H9 (cell line): ENCODE results near the gene SH3RF3. TPM values are rescaled to one million over a fixed set of nuclear protein-coding genes. Genes with fewer than 3 reads are reported as not detected.

Experiments used
- DNase-seq: peaks from one replicate; pipeline ENCODE4 v3.0.0-alpha.2; 2017
- H2AFZ ChIP-seq: one replicate; pipeline ENCODE4 v1.6.1; 2013; ENCODE audit warnings: mild to moderate bottlenecking, low read length, control low read depth, moderate library complexity
- H2AK5ac ChIP-seq: 2 replicates; pipeline ENCODE4 v1.6.1; 2013; ENCODE audit warnings: low read length, control low read depth, mixed read lengths; ENCODE audit not compliant: insufficient read length
- H2BK120ac ChIP-seq: one replicate; pipeline ENCODE4 v1.6.1; 2013; ENCODE audit warnings: low read depth, mild to moderate bottlenecking, low read length, control low read depth, inconsistent platforms; ENCODE audit not compliant: poor library complexity, severe bottlenecking
- H2BK12ac ChIP-seq: 2 replicates; pipeline ENCODE4 v1.6.1; 2013; ENCODE audit warnings: low read length, control low read depth, mixed read lengths, low read depth; ENCODE audit not compliant: insufficient read length
- H2BK15ac ChIP-seq: 2 replicates; pipeline ENCODE4 v1.6.1; 2013; ENCODE audit warnings: low read depth, low read length, control low read depth
- H2BK20ac ChIP-seq: one replicate; pipeline ENCODE4 v1.6.1; 2013; ENCODE audit warnings: low read depth, mild to moderate bottlenecking, low read length, control low read depth, inconsistent platforms; ENCODE audit not compliant: poor library complexity, severe bottlenecking
- H2BK5ac ChIP-seq: 2 replicates; pipeline ENCODE4 v1.6.1; 2013; ENCODE audit warnings: low read length, control low read depth, mixed read lengths; ENCODE audit not compliant: insufficient read length
- H3K14ac ChIP-seq: 2 replicates; pipeline ENCODE4 v1.6.1; 2013; ENCODE audit warnings: low read length, control low read depth; ENCODE audit not compliant: insufficient read depth
- H3K18ac ChIP-seq: 2 replicates; pipeline ENCODE4 v1.6.1; 2013; ENCODE audit warnings: low read depth, mild to moderate bottlenecking, mixed read lengths, low read length, control low read depth; ENCODE audit not compliant: insufficient read length
- H3K23ac ChIP-seq: 2 replicates; pipeline ENCODE4 v1.6.1; 2013; ENCODE audit warnings: low read length, control low read depth, mixed read lengths, low read depth; ENCODE audit not compliant: insufficient read length
- H3K23me2 ChIP-seq: 2 replicates; pipeline ENCODE4 v1.6.1; 2013; ENCODE audit warnings: low read depth, mild to moderate bottlenecking, mixed read lengths, low read length, control low read depth; ENCODE audit not compliant: insufficient read length, poor library complexity, severe bottlenecking
- H3K27ac ChIP-seq: 2 replicates; pipeline ENCODE4 v1.5.1; 2013; ENCODE audit warnings: low read length, control low read depth, mixed read lengths, low read depth; ENCODE audit not compliant: insufficient read length
- H3K27me3 ChIP-seq: 2 replicates; pipeline ENCODE4 v1.6.1; 2013; ENCODE audit warnings: low read length, control low read depth, inconsistent platforms; ENCODE audit not compliant: insufficient read depth
- H3K4ac ChIP-seq: 2 replicates; pipeline ENCODE4 v1.6.1; 2013; ENCODE audit warnings: low read depth, mild to moderate bottlenecking, control low read depth, inconsistent platforms, low read length, moderate library complexity
- H3K4me1 ChIP-seq: 2 replicates; pipeline ENCODE4 v1.6.1; 2013; ENCODE audit warnings: low read length, control low read depth, inconsistent platforms; ENCODE audit not compliant: insufficient read depth
- H3K4me2 ChIP-seq: 2 replicates; pipeline ENCODE4 v1.6.1; 2013; ENCODE audit warnings: low read length, control low read depth, mixed read lengths; ENCODE audit not compliant: insufficient read length, insufficient read depth
- H3K56ac ChIP-seq: 2 replicates; pipeline ENCODE4 v1.6.1; 2013; ENCODE audit warnings: low read depth, mild to moderate bottlenecking, mixed read lengths, low read length, control low read depth; ENCODE audit not compliant: insufficient read length
- H3K79me1 ChIP-seq: 2 replicates; pipeline ENCODE4 v1.6.1; 2013; ENCODE audit warnings: low read depth, mild to moderate bottlenecking, moderate library complexity, low read length, control low read depth, inconsistent platforms; ENCODE audit not compliant: insufficient read depth, poor library complexity, severe bottlenecking
- H3K79me2 ChIP-seq: 2 replicates; pipeline ENCODE4 v1.6.1; 2013; ENCODE audit warnings: low read length, control low read depth, inconsistent platforms; ENCODE audit not compliant: insufficient read depth
- H3K9ac ChIP-seq: 2 replicates; pipeline ENCODE4 v1.6.1; 2013; ENCODE audit warnings: low read length, control low read depth, mixed read lengths; ENCODE audit not compliant: insufficient read length; ENCODE audit errors: extremely low read depth
- H3K9me3 ChIP-seq: one replicate; pipeline ENCODE4 v1.6.1; 2013; ENCODE audit warnings: low read depth, low read length, inconsistent platforms; ENCODE audit not compliant: control insufficient read depth
- H3T11ph ChIP-seq: one replicate; pipeline ENCODE4 v1.6.1; 2013; ENCODE audit warnings: mild to moderate bottlenecking, low read length, control low read depth, inconsistent platforms
- H4K20me1 ChIP-seq: one replicate; pipeline ENCODE4 v1.6.1; 2013; ENCODE audit not compliant: control insufficient read depth, insufficient read length, insufficient read depth
- H4K5ac ChIP-seq: 2 replicates; pipeline ENCODE4 v1.6.1; 2013; ENCODE audit warnings: low read depth, mild to moderate bottlenecking, mixed read lengths, low read length, control low read depth; ENCODE audit not compliant: insufficient read length
- H4K8ac ChIP-seq: replicated peaks from 2 replicates; pipeline ENCODE4 v1.6.1; 2013; ENCODE audit warnings: low read length, control low read depth, mixed read lengths, low read depth; ENCODE audit not compliant: insufficient read length
- H4K91ac ChIP-seq: 2 replicates; pipeline ENCODE4 v1.6.1; 2013; ENCODE audit warnings: low read depth, mild to moderate bottlenecking, moderate library complexity, mixed read lengths, low read length, control low read depth; ENCODE audit not compliant: insufficient read length
- H3K27ac Mint-ChIP-seq, 3 experiments: 2 replicates in 2 of 3; 3 replicates in 1 of 3; pipeline ENCODE4 v1.8.0; 2020 to 2021; ENCODE audit warnings: mixed read lengths in 3 of 3, mild to moderate bottlenecking in 1 of 3, moderate library complexity in 1 of 3
- H3K27me3 Mint-ChIP-seq: 2 replicates; pipeline ENCODE4 v1.8.0; 2021; ENCODE audit warnings: low read depth, mild to moderate bottlenecking, moderate library complexity, mixed read lengths
- H3K36me3 Mint-ChIP-seq, 3 experiments: 2 replicates in 2 of 3; 3 replicates in 1 of 3; pipeline ENCODE4 v1.8.0; 2020 to 2021; ENCODE audit warnings: low read depth in 3 of 3, mixed read lengths in 3 of 3; ENCODE audit not compliant: insufficient read depth in 1 of 3
- H3K4me1 Mint-ChIP-seq, 2 experiments: 2 replicates each; pipeline ENCODE4 v1.8.0; 2020; ENCODE audit warnings: mixed read lengths in 2 of 2
- H3K4me3 Mint-ChIP-seq, 2 experiments: 2 replicates in 1 of 2; 3 replicates in 1 of 2; pipeline ENCODE4 v1.8.0; 2020 to 2021; ENCODE audit warnings: mild to moderate bottlenecking in 2 of 2, mixed read lengths in 2 of 2, moderate library complexity in 1 of 2
- H3K9me3 Mint-ChIP-seq, 2 experiments: 2 replicates in 1 of 2; 3 replicates in 1 of 2; pipeline ENCODE4 v1.8.0; 2020; ENCODE audit warnings: mild to moderate bottlenecking in 2 of 2, mixed read lengths in 2 of 2, moderate library complexity in 1 of 2
- CTCF ChIP-seq: fragments of 200-600 bp; sonication (generic); conservative IDR thresholded peaks from 3 replicates; pipeline ENCODE4 v1.8.0; 2021; ENCODE audit warnings: antibody characterized with exemption, mild to moderate bottlenecking
- WGBS: extraction: QIAGEN DNeasy Blood & Tissue Kit; methylation state at CpG from one replicate; pipeline ENCODE4 v1.1.7; 2013; ENCODE audit warnings: missing lambda C conversion rate, low lambda C conversion rate, mixed read lengths; ENCODE audit not compliant: insufficient read length; ENCODE audit errors: extremely low coverage; 5-methylcytosine and 5-hydroxymethylcytosine counted together
- total RNA-seq: library from RNA; stranded (reverse); gene quantifications from 2 replicates; pipeline ENCODE4 v1.2.1, GENCODE V29; 2021

The SH3RF3 gene
- total RNA-seq, 1 experiment from 2014 or later = 0.46 TPM

GRCh38 chr2:109507828-109508227, 378.8 kb downstream of the SH3RF3 start:
- no peak for TF ChIP-seq CTCF
- Histone ChIP-seq H4K8ac (no peak overlapping the region), H4K91ac (no peak overlapping the region), H3K4ac (no peak overlapping the region), H3K79me1 (no peaks in the 10 kb centered on the region), H3K9ac (no peak overlapping the region), H2BK20ac (no peak overlapping the region), H4K20me1 (no peaks in the 10 kb centered on the region), H2AFZ (no peak overlapping the region), H3K56ac (no peak overlapping the region), H3K4me1 (no peaks in the 10 kb centered on the region), H3K4me2 (no peak overlapping the region), H2BK12ac (no peak overlapping the region), H3K14ac (no peak overlapping the region), H3K27me3 (no peaks in the 10 kb centered on the region), H3T11ph (no peak overlapping the region), H3K23me2 (no peaks in the 10 kb centered on the region), H3K18ac (no peak overlapping the region), H4K5ac (no peak overlapping the region), H3K79me2 (no peaks in the 10 kb centered on the region), H3K27ac (no peak overlapping the region), H3K9me3 (no peaks in the 10 kb centered on the region), H2BK120ac (no peak overlapping the region), H3K23ac (no peak overlapping the region), H2BK15ac (no peak overlapping the region), H2AK5ac (no peak overlapping the region), H2BK5ac (no peak overlapping the region)
- no peak for DNase-seq
- Mint-ChIP-seq H3K9me3 (no peaks in the 10 kb centered on the region), H3K4me1 (peaks cover 0 to 3% of the 10 kb centered on the region in 2 experiments; a peak in 1 of 4 replicates), H3K27me3 (no peaks in the 10 kb centered on the region; the same call in 1 of the 2 replicates), H3K27ac (no peak overlapping the region), H3K36me3 (no peaks in the 10 kb centered on the region), H3K4me3 (no peak overlapping the region)
- no CpG with 5 or more reads among the region's 6 CpGs for WGBS
